GM15510 (cell line): Measurements from ENCODE around the gene ANKS1B.

ENCODE experiments used
- POLR2A ChIP-seq: IDR thresholded peaks from 3 replicates; pipeline ENCODE4 v1.6.1; 2011; ENCODE audit warnings: borderline replicate concordance; ENCODE audit not compliant: insufficient read length; ENCODE audit errors: extremely low read depth

The ANKS1B gene

GRCh38 chr12:98998697-98999299, 985.9 kb downstream of the ANKS1B start:
- no peak for TF ChIP-seq POLR2A

- TF ChIP-seq POLR2A, result no peak
Observed at GRCh38 chr12:98997899-98998298, 986.8 kb downstream of the ANKS1B start.

GRCh38 chr12:98990648-98991047, 994.1 kb downstream of the ANKS1B start:
- TF ChIP-seq POLR2A, result no peak

DNA sequence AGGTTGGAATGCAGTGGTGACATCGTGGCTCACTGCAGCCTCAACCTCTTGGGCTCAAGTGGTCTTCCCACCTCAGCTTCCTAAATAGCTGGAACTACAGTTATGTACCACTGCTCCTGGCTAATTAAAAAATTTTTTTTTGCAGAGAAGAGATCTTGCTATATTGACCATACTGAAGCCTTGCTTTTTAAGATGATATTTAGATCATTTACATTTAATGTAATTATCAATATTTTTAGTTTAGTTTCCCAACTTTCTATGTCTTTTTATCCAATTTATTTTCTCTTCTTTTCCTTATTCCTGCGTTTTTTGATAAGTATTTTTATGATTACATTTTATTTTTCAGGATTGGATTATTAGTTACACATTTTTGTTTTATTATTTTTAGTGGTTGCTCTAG, 999.6 kb downstream of the ANKS1B start:
- TF ChIP-seq POLR2A, result no peak

GRCh38 chr12:98983647-98984046, 1001.1 kb downstream of the ANKS1B start:
- no peak for TF ChIP-seq POLR2A

- TF ChIP-seq POLR2A, result no peak
Observed at GRCh38 chr12:98980508-98980907, 1004.2 kb downstream of the ANKS1B start.

- TF ChIP-seq POLR2A, result no peak
Observed at GRCh38 chr12:98977186-98977585, 1007.5 kb downstream of the ANKS1B start.

DNA sequence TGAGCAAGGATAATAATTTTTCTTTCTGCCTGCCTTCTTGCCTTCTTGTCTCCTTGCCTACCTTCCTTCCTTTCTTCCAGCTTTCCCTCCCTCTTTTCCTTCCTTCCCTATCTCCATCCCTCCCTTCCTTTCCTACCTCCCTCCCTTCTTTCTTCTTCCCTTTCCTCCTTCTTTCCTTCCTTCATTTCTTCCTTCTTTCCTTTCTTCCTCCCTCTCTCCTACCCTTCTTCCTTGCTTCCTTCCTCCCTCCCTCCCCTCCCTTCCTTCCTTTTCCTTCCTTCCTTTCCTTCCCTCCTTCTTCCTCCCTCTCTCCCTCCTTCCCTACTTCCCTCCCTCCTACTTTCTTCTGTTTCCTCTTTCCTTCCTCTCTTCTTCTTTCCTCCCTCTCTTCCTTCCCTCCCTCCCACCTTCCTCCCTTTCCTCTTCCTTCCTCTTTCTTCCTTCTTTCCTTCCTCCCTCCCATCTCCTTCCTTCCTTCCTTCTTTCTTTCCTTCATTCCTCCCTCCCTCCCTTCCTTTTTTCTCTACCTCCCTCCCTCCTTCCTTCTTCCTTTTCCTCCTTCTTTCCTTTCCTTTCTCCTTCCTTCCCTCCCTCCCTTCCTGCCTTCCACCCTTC, 1009.9 kb downstream of the ANKS1B start:
- no peak for TF ChIP-seq POLR2A

DNA sequence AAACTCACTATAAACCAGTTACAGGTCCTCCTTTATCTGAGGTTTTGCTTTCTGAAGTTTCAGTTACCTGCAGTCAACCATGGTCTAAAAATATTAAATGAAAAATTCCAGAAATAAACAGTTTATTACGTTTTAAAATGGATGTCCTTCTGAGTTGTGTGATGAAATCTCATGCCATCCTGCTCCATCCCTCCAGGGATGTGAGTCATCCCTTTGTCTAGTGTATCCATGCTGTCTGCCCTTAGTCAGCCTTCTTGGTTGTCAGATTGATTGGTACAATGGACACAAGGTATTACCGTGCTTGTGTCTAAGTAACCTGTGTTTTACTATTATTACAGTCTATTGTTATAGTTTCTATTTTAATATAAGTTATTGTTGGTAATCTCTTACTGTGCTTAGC, 1011.3 kb downstream of the ANKS1B start:
- no peak for TF ChIP-seq POLR2A

GRCh38 chr12:98970950-98971349, 1013.8 kb downstream of the ANKS1B start:
- no peak for TF ChIP-seq POLR2A

DNA sequence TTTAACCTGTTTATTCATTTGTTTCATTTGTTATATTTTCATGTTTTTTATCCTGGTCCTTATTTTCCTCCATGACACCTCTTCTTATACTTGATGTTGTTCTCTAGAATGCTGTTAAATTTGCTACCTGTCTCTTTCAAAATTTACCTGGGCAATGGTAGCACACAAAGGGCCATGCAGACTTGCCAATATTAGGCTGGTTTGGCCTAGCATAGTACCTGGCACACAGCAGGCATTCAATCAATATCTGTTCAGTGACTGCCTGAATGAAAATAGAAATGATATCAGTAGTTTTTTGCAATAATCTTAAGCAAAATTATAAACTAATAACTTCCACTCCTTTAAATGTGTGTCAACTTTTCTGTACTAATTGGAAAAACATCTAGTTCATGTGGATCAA, 1014.5 kb downstream of the ANKS1B start:
- no peak for TF ChIP-seq POLR2A

GRCh38 chr12:98968896-98969295, 1015.8 kb downstream of the ANKS1B start:
- TF ChIP-seq POLR2A, result no peak

- no peak for TF ChIP-seq POLR2A
Observed at GRCh38 chr12:98955284-98955683, 1029.5 kb downstream of the ANKS1B start.

DNA sequence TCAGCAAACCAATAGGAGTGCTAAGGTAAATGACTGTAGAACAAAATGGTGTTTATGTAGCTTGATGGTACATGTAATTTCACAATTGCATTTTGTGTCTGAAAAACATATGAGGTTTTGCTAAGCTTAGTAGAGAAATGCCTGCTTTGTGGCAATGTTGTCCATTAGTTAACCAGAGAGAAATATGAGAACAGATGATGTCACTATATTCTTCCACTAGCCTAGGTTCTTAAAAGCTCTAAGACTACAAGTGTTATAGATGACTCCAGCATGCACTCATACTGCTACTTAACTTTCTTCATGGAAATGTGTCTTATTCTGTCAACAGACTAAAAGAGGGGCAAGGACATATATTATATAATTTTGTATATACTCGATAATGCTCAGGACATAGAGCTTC, 1030.2 kb downstream of the ANKS1B start:
- no peak for TF ChIP-seq POLR2A

DNA sequence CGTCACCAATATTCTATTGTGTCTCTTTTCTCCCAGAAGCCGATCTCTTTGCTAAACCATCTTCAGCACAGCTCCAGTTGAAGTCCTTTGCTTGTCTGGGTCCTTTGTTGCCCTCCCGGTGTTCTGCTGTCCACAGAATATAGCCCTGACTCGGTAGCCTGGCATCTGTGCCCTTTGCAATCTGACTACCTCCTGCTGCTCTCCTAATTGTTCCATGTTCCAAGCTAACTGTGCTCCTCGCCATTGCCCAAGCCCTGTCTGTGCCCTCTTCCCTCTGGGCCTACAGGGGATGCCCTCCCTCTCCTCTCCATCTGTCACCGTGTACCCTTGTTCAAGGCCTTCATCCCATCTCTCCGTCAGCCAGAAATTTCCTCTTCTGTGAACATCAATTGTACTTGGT, 1033.3 kb downstream of the ANKS1B start:
- no peak for TF ChIP-seq POLR2A

DNA sequence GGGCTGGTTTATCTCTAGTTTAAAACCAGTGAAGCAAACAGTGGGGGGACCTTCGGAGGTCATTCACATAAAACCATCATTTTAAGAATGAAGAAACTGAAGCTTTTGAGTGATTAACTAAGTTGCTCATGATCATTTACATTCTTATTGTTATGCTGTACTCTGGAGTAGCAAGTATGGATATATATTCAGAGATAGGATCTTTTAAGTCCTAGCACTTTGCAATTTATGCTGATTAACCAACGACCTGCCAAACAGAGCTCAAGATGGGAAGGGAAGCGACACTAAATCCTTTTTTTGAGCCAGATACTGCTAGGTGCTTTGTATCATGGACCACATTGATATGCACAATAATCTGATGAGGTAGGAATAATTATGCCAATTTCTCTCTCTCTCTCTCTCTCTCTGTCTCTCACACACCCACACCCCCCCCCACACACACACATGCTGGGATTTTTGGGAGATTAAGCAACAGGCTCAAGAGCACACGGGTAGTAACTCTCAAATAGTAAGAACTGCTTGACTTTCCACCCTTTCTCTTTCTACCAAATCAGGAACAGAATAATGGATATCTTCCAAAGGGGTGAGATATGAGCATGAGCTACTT, 1036.3 kb downstream of the ANKS1B start:
- no peak for TF ChIP-seq POLR2A
